ENCODE data around the gene ICAM4.

The ICAM4 gene

GRCh38 chr19:10320602-10321416 is 34.1 kb downstream of the ICAM4 start:
- no peak for TF ChIP-seq CTCF (IDR thresholded peaks at IDR 0.05; ENCODE audit: extremely low read depth, insufficient read depth, missing control alignments)
- in situ Hi-C loops (cut with MboI; ENCODE audit: low pct_unique_long_range_greater_than_20kb, low sequenced_read_pairs, unreplicated experiment), result no loop called here
- no peak for DNase-seq (ENCODE audit: low spot score)

- no peak for TF ChIP-seq CTCF (IDR thresholded peaks at IDR 0.05; ENCODE audit: extremely low read depth, insufficient read depth, missing control alignments)
- in situ Hi-C loops (cut with MboI; ENCODE audit: low pct_unique_long_range_greater_than_20kb, low sequenced_read_pairs, unreplicated experiment), result no loop called here
- DNase-seq (ENCODE audit: low spot score), result no peak
Observed at GRCh38 chr19:10321417-10321797, 34.7 kb downstream of the ICAM4 start.

GRCh38 chr19:10321874-10322835 is 35.4 kb downstream of the ICAM4 start:
- no peak for TF ChIP-seq CTCF (IDR thresholded peaks at IDR 0.05; ENCODE audit: extremely low read depth, insufficient read depth, missing control alignments)
- in situ Hi-C loops (cut with MboI; ENCODE audit: low pct_unique_long_range_greater_than_20kb, low sequenced_read_pairs, unreplicated experiment), result no loop called here
- no peak for DNase-seq (ENCODE audit: low spot score)

GRCh38 chr19:10325732-10326131 is 39.0 kb downstream of the ICAM4 start:
- in situ Hi-C loops (cut with MboI; ENCODE audit: low pct_unique_long_range_greater_than_20kb, low sequenced_read_pairs, unreplicated experiment), result no loop called here
- no peak for TF ChIP-seq CTCF (IDR thresholded peaks at IDR 0.05; ENCODE audit: extremely low read depth, insufficient read depth, missing control alignments)
- DNase-seq (ENCODE audit: low spot score), result no peak

- no peak for TF ChIP-seq CTCF (IDR thresholded peaks at IDR 0.05; ENCODE audit: extremely low read depth, insufficient read depth, missing control alignments)
- no peak for DNase-seq (ENCODE audit: low spot score)
- in situ Hi-C loops (cut with MboI; ENCODE audit: low pct_unique_long_range_greater_than_20kb, low sequenced_read_pairs, unreplicated experiment), result no loop called here
Observed at GRCh38 chr19:10327793-10328192, 41.0 kb downstream of the ICAM4 start.

GRCh38 chr19:10328558-10329429 is 42.0 kb downstream of the ICAM4 start:
- in situ Hi-C loops (cut with MboI; ENCODE audit: low pct_unique_long_range_greater_than_20kb, low sequenced_read_pairs, unreplicated experiment), result no loop called here

More at GRCh38 chr19:10328558-10329429, 42.0 kb downstream of the ICAM4 start:
- DNase-seq (ENCODE audit: low spot score), result no peak
- TF ChIP-seq CTCF (IDR thresholded peaks at IDR 0.05; ENCODE audit: extremely low read depth, insufficient read depth, missing control alignments), result no peak
